ENCODE results near the gene GSTT4. TPM values are rescaled to one million over a fixed set of nuclear protein-coding genes. Genes with fewer than 3 reads are reported as not detected.
"Not testable (repeated sequence)": the region's sequence is repeated elsewhere in the genome, so short reads cannot be mapped to it uniquely, and the experiment has no call there.

Gene GSTT4
- total RNA-seq, result not detected

GRCh38 chr22:24005201-24005600 is at the start of gene GSTT4:
Gene GSTT4 (minus strand): TSS chr22:24005453. CDS start chr22:24005356, 97 bp downstream.
- POLR2A ChIA-PET, result no interaction called here
- Mint-ChIP-seq H3K9me3 (ENCODE audit: low read depth) (no peaks in the 10 kb centered on the region), H3K27ac (no peak within 1 kb of the TSS), H3K27me3 (peaks cover 2% of the 10 kb centered on the region), H3K4me3 (no peak within 1 kb of the TSS), H3K36me3 (ENCODE audit: low read depth) (no peaks in the 10 kb centered on the region), H3K4me1 (peaks cover 1% of the 10 kb centered on the region)
- intact Hi-C loops (cut with DNase I, micrococcal nuclease), result loop anchor here (5.0 kb wide), 2 partner anchors 33 to 68 kb away; partner anchors contain the start of gene DDT (in 1 of the 2)
- CTCF ChIA-PET, result no interaction called here
- no peak for DNase-seq
- no peak for ATAC-seq

GRCh38 chr22:24054356-24054755 is 49.1 kb upstream of the GSTT4 start:
- ChIA-PET POLR2A (no interaction called here), CTCF (no interaction called here)

GRCh38 chr22:24053481-24054226 is 48.4 kb upstream of the GSTT4 start:
- intact Hi-C loops (cut with DNase I, micrococcal nuclease), result no loop called here
- Mint-ChIP-seq H3K4me3 (no peak overlapping the region), H3K27ac (no peak overlapping the region), H3K9me3 (ENCODE audit: low read depth) (no peaks in the 10 kb centered on the region), H3K27me3 (no peaks in the 10 kb centered on the region), H3K4me1 (no peaks in the 10 kb centered on the region), H3K36me3 (ENCODE audit: low read depth) (peaks cover 58% of the 10 kb centered on the region)
- ATAC-seq (no peak), DNase-seq (no peak)
- ChIA-PET POLR2A (no interaction called here), CTCF (no interaction called here)

More at GRCh38 chr22:24054356-24054755, 49.1 kb upstream of the GSTT4 start:
- ATAC-seq (no peak), DNase-seq (no peak)
- Mint-ChIP-seq H3K4me1 (no peaks in the 10 kb centered on the region), H3K27me3 (no peaks in the 10 kb centered on the region), H3K4me3 (no peak overlapping the region), H3K36me3 (ENCODE audit: low read depth) (peaks cover 54% of the 10 kb centered on the region), H3K27ac (no peak overlapping the region), H3K9me3 (ENCODE audit: low read depth) (no peaks in the 10 kb centered on the region)
- intact Hi-C loops (cut with DNase I, micrococcal nuclease), result no loop called here

GRCh38 chr22:24051568-24051967 is 46.3 kb upstream of the GSTT4 start:
- Mint-ChIP-seq H3K36me3 (ENCODE audit: low read depth) (peaks cover 54% of the 10 kb centered on the region), H3K4me3 (no peak overlapping the region), H3K4me1 (no peaks in the 10 kb centered on the region), H3K27me3 (no peaks in the 10 kb centered on the region), H3K9me3 (ENCODE audit: low read depth) (no peaks in the 10 kb centered on the region), H3K27ac (no peak overlapping the region)
- intact Hi-C loops (cut with DNase I, micrococcal nuclease), result no loop called here
- ChIA-PET CTCF (no interaction called here), POLR2A (no interaction called here)
- no peak for DNase-seq
- ATAC-seq, result no peak

GRCh38 chr22:24051028-24051427 is 45.8 kb upstream of the GSTT4 start:
- Mint-ChIP-seq H3K4me1 (peaks cover under 1% of the 10 kb centered on the region), H3K27ac (no peak overlapping the region), H3K36me3 (ENCODE audit: low read depth) (peaks cover 55% of the 10 kb centered on the region), H3K4me3 (no peak overlapping the region), H3K9me3 (ENCODE audit: low read depth) (no peaks in the 10 kb centered on the region), H3K27me3 (no peaks in the 10 kb centered on the region)
- intact Hi-C loops (cut with DNase I, micrococcal nuclease), result no loop called here
- ATAC-seq, result no peak
- ChIA-PET CTCF (no interaction called here), POLR2A (no interaction called here)
- no peak for DNase-seq

GRCh38 chr22:24049978-24050377 is 44.7 kb upstream of the GSTT4 start:
- CTCF ChIA-PET, result interaction anchor here (0.6 kb wide), 1 partner anchor 107 kb away, joined by 4 read pairs; no protein-coding TSS in a partner anchor
- Mint-ChIP-seq H3K27me3 (no peaks in the 10 kb centered on the region), H3K27ac (no peak overlapping the region), H3K36me3 (ENCODE audit: low read depth) (peaks cover 53% of the 10 kb centered on the region), H3K4me1 (peaks cover 3% of the 10 kb centered on the region), H3K9me3 (ENCODE audit: low read depth) (no peaks in the 10 kb centered on the region), H3K4me3 (no peak overlapping the region)
- intact Hi-C loops (cut with DNase I, micrococcal nuclease), result no loop called here
- DNase-seq (no peak), ATAC-seq (no peak)
- POLR2A ChIA-PET, result no interaction called here

GRCh38 chr22:24049211-24049610 is 44.0 kb upstream of the GSTT4 start:
- H3K36me3 Mint-ChIP-seq (ENCODE audit: low read depth), result peaks cover 57% of the 10 kb centered on the region
- H3K4me3 Mint-ChIP-seq, result no peak overlapping the region
- H3K27ac Mint-ChIP-seq, result no peak overlapping the region
- no peaks in the 10 kb centered on the region for H3K9me3 Mint-ChIP-seq (ENCODE audit: low read depth)
- no peaks in the 10 kb centered on the region for H3K27me3 Mint-ChIP-seq
- intact Hi-C loops (cut with DNase I, micrococcal nuclease), result no loop called here
- CTCF ChIA-PET, result no interaction called here
- DNase-seq, result no peak
- peaks cover 3% of the 10 kb centered on the region for H3K4me1 Mint-ChIP-seq
- POLR2A ChIA-PET, result no interaction called here
- no peak for ATAC-seq

GRCh38 chr22:24046024-24046423 is 40.8 kb upstream of the GSTT4 start:
- Mint-ChIP-seq H3K36me3 (ENCODE audit: low read depth) (peaks cover 51% of the 10 kb centered on the region), H3K9me3 (ENCODE audit: low read depth) (no peaks in the 10 kb centered on the region), H3K27ac (no peak overlapping the region), H3K4me3 (no peak overlapping the region), H3K27me3 (no peaks in the 10 kb centered on the region), H3K4me1 (peaks cover 3% of the 10 kb centered on the region)
- CTCF ChIA-PET, result no interaction called here
- intact Hi-C loops (cut with DNase I, micrococcal nuclease), result no loop called here
- POLR2A ChIA-PET, result no interaction called here
- peak; percentile 44 for ATAC-seq
- DNase-seq, result no peak

- Mint-ChIP-seq H3K4me1 (peaks cover 7% of the 10 kb centered on the region), H3K4me3 (no peak overlapping the region), H3K27ac (no peak overlapping the region), H3K27me3 (no peaks in the 10 kb centered on the region), H3K9me3 (ENCODE audit: low read depth) (no peaks in the 10 kb centered on the region), H3K36me3 (ENCODE audit: low read depth) (peaks cover 55% of the 10 kb centered on the region)
- ChIA-PET POLR2A (no interaction called here), CTCF (no interaction called here)
- intact Hi-C loops (cut with DNase I, micrococcal nuclease), result no loop called here
- no peak for ATAC-seq
- DNase-seq, result no peak
Measured at GRCh38 chr22:24043958-24044357, 38.7 kb upstream of the GSTT4 start.

- Mint-ChIP-seq H3K36me3 (ENCODE audit: low read depth) (peaks cover 56% of the 10 kb centered on the region), H3K4me1 (peaks cover 12% of the 10 kb centered on the region)
- H3K27ac Mint-ChIP-seq; intact Hi-C loops (cut with DNase I, micrococcal nuclease); CTCF ChIA-PET; H3K4me3 Mint-ChIP-seq; POLR2A ChIA-PET; ATAC-seq; DNase-seq; H3K27me3 Mint-ChIP-seq; H3K9me3 Mint-ChIP-seq (ENCODE audit: low read depth): not testable (repeated sequence)
Measured at GRCh38 chr22:24043465-24043864, 38.2 kb upstream of the GSTT4 start.

GRCh38 chr22:24040946-24041345 is 35.7 kb upstream of the GSTT4 start:
- Mint-ChIP-seq H3K4me3 (no peak overlapping the region), H3K36me3 (ENCODE audit: low read depth) (peaks cover 61% of the 10 kb centered on the region), H3K4me1 (peaks cover 32% of the 10 kb centered on the region), H3K27me3 (no peaks in the 10 kb centered on the region), H3K27ac (no peak overlapping the region), H3K9me3 (ENCODE audit: low read depth) (no peaks in the 10 kb centered on the region)
- intact Hi-C loops (cut with DNase I, micrococcal nuclease), result no loop called here
- ChIA-PET POLR2A (no interaction called here), CTCF (no interaction called here)
- no peak for DNase-seq
- no peak for ATAC-seq

- peaks cover 42% of the 10 kb centered on the region for H3K4me1 Mint-ChIP-seq
- peaks cover 60% of the 10 kb centered on the region for H3K36me3 Mint-ChIP-seq (ENCODE audit: low read depth)
- ChIA-PET CTCF (no interaction called here), POLR2A (no interaction called here)
- no peak overlapping the region for H3K4me3 Mint-ChIP-seq
- DNase-seq (no peak), ATAC-seq (no peak)
- H3K27me3 Mint-ChIP-seq, result no peaks in the 10 kb centered on the region
- no peaks in the 10 kb centered on the region for H3K9me3 Mint-ChIP-seq (ENCODE audit: low read depth)
- H3K27ac Mint-ChIP-seq, result peak overlapping the region; percentile 55
- intact Hi-C loops (cut with DNase I, micrococcal nuclease), result no loop called here
Measured at GRCh38 chr22:24039046-24039445, 33.8 kb upstream of the GSTT4 start.

All from activated CD4-positive, alpha-beta T cell treated with anti-CD3 and anti-CD28 coated beads for 36 hours (primary cell).